Nucleus accumbens (tissue), 56 donors: ENCODE data around the gene TINAGL1.
A peak's percentile ranks its signal among the peaks of the same experiment; 100 is the strongest.

Source experiments
- DNase-seq, 56 donors: peaks; one replicate each; lab custom pipeline; 2025; lab: John Stamatoyannopoulos, UW

The TINAGL1 gene

DNA sequence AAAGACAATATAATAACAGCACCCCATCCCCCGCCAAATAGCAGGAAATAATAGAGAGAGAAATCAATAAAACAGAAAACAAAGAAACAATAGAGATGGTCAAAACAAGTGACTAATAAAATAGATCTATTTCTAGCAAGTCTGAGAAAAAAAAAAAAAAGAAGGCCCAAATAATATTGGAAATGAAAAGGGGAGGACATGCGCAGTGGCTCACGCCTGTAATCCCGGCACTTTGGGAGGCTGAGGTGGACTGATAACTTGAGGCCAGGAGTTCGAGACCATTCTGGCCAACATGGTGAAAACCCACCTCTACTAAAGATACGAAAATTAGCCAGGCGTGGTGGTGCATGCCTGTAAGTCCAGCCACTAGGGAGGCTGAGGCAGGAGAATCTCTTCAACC is 22.7 kb downstream of the TINAGL1 start:
- no peak for DNase-seq

- no peak for DNase-seq
Observed at GRCh38 chr1:31600641-31601040, 24.3 kb downstream of the TINAGL1 start.

DNA sequence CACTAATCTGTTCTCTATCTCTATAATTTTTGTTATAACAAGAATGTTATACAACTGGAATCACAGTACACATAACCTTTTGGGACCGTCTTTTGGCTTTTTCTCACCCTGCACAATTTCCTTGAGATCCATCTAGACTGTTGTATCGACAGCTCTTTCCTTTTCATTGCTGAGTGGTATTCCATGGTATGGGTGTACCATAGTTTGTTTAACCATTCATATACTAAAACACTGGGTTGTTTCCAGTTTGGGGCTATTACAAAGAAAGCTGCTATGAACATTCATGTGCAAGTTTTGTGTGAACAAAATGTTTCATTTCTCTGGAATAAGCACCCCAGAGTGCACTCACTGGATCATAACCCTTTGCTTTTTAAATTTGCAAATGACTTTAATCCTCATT is 25.8 kb downstream of the TINAGL1 start:
- no peak for DNase-seq

GRCh38 chr1:31605908-31606427 is 29.7 kb downstream of the TINAGL1 start:
- DNase-seq: no peak

DNA sequence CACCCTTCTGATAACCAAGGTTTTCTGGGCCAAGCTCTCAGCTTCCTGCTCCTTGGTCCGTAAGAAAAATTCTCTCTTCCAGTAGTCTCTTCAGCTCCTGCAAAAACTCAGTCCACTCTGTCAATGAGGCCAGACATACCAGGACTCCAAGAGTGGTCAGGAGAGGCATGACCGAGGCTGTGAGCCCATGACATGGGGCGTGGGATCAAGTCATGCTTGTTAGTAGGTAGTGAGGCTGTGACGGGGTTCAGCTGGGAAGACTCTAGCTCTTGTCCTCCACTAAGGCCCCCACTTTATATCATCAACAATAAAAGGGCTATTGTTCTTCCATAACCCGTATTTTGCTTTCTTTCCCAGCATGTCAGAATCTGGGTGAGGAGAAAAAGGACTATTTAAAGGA is 31.0 kb downstream of the TINAGL1 start:
- no peak for DNase-seq

DNA sequence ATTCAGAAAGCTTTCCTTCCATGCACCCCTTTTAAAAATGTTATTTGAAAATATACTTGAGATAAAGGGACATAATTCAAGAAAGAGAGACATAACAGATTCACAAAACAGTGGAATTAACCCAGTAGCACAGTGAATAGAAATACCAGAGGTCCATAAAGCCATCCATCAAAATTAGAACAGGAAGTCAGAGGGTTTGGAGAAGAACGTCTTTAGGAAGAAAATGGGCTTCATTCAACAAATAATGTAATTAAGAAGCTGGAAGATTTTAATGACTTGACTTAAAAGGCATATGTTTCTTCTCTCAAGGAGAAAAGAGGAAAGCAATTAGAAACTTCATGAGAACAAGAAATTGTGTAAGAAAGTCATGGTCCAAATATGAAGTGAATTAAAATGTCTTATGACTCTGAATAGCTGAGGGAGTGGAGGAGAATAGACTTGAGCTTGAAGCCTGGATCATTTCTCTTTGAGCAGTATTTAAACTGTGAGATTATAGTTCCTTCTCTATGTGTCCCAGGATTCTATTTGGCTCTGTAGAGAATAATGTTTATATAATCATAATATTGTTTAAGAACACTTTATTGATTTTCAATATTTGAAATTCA is 33.3 kb downstream of the TINAGL1 start:
- no peak for DNase-seq

DNA sequence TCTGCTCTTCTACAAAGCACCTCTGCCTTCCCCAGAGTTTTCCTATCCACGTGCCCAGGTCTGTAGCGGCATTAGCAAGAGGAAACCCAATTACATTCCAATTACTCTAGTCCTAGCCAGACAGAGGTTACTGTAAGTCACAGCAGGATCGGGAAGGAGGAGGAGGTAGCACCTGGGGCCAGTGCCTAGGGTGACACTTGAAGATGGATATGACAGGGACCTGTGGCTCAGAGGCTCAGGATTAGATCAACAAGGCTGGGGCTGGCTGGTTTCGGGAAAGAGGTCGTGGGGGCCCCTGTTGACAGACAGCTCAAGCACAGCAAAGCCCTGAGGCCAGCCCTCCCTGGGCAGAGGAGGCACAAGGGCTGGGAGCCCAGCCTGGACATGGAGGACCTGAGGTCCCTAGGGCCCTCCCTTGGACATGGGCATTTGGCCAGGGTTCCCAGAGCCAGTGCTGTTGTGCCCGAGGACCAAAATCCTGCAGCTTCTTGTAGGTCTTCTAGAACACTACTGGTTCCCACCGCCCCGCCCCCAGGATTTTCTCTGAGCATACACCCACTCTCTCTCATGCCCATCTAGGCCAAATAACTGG is 38.2 kb downstream of the TINAGL1 start:
- no peak for DNase-seq

DNA sequence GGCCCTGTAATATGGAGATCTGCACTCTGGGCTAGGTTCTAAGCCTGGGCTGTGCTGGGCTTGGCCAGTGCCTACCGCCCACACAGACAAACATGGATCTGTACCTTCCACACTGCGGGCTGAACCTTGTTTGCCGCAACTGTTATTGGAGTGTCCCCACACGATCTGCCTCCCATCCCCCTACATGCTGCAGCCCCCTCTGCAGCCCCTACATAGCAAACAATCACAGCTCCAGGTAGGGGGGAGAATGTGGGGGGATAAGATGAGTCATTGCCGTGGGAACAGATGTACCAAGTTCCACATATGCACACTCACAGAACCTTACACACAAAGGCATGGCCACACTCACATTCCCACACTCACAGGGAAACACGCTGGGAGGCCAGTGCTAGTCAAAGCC is 39.1 kb downstream of the TINAGL1 start:
- no peak for DNase-seq

- no peak for DNase-seq
Observed at GRCh38 chr1:31615939-31616338, 39.6 kb downstream of the TINAGL1 start.

- DNase-seq: no peak
Observed at GRCh38 chr1:31617218-31617915, 41.1 kb downstream of the TINAGL1 start, which contains the start of gene HCRTR1. Gene HCRTR1, plus strand, starts transcription at chr1:31617689. Its CDS starts 1,504 bp downstream, at chr1:31619193.

GRCh38 chr1:31617916-31618746 is 41.8 kb downstream of the TINAGL1 start:
- DNase-seq: peak in 3 of 56 donors; percentile 8 to 35 (median 10)

GRCh38 chr1:31618916-31619846 is 42.9 kb downstream of the TINAGL1 start:
- DNase-seq: no peak

DNA sequence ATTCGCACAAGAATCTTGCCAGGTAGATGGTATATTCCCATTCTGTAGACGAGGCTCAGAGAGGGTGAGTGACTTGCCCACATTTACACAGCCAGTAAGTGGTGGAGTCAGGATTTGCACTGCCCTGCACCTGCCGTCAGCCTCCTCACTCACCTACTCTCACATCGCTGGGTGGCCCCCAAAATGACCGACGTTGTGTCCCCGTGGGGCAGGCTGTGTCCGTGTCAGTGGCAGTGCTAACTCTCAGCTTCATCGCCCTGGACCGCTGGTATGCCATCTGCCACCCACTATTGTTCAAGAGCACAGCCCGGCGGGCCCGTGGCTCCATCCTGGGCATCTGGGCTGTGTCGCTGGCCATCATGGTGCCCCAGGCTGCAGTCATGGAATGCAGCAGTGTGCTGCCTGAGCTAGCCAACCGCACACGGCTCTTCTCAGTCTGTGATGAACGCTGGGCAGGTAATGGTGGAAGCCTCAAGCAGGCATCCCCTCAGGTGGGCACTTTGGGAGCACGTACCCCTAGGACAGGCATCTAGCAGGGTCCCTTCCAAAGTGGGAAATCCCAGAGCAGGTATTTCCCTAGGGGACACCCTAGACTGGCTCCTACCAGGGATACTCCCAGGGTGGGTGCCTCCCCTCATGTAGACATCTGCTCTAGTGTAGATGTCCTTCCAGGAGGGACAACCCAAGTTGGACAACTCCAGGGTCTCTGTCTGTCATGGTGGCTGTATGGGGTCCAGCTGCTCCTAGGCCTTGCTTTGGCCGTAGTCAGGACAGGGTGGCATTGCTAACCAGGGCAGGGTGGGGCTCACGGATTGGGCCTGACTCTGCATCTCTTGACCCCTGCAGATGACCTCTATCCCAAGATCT is 44.5 kb downstream of the TINAGL1 start:
- DNase-seq: no peak

DNA sequence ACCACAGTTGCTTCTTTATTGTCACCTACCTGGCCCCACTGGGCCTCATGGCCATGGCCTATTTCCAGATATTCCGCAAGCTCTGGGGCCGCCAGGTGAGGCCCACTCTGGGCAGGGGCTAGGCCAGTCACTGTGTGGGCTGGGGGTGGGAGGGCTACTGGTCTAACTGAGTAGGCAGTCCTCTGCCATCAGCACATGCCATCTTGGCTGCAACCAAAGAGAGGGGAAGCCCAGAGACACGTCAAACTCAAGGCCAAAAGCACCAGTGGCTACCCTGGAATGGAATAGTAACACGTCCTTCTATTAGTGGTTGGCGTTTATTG is 45.1 kb downstream of the TINAGL1 start:
- DNase-seq: no peak

- DNase-seq: no peak
Observed at GRCh38 chr1:31621847-31622730, 45.8 kb downstream of the TINAGL1 start.

GRCh38 chr1:31623365-31623764 is 47.0 kb downstream of the TINAGL1 start:
- DNase-seq: no peak

DNA sequence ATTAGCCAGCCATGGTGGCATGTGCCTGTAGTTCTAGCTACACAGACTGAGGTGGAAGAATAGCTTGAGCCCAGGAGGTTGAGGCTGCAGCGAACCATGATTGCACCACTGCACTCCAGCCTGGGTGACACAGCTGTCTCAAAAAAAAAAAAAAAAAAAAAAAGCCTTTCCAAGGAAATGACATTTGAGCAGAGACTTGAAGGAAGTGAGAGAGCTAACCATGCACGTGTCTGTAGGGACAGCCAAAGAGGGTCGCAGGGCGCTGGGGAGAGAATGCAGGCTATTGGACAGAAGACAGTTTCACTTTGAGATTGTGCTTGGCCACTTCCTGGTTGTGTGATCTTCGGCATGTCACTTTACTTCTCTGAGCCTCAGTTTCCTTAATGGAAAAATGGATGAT is 48.0 kb downstream of the TINAGL1 start:
- no peak for DNase-seq
